ENCODE measurements around the gene SERP2. TPM values are rescaled to one million over a fixed set of nuclear protein-coding genes. Genes with fewer than 3 reads are reported as not detected.

SERP2 gene
- total and polyA plus RNA-seq, 2 donors from 2014 or later, result 9.7 to 11.0 TPM

DNA sequence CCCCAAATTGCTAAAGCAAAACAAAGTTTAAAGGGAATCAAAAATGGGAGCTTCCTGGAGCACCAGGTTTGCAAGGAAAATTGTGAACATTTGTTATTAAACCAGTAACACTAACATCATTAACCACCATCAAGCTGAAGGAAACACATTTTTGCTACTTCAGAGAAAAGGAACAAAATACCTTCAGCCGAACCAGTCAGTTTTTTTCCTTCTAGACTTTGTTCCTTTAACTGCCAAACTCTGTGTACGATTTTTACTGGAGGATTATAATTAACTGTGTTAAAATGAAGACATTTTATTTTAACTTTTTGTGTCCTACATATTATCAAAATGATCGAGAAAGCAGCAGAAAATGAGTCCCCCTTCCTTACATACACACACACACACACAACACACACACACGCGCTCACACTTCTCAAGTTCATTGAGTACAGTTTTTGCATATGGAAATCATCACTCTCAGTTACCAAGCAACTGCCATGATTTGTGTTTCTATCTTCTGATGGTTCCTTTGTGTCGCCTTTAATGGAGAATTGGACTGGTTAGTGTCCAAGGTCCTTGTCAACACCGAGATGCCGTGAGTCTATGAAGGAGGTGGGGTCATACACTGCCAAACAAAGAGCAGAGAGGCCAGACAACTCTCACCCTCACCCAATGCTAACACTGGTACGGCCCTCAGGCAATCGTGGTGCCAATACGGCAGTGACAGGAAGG, 9.8 kb upstream of the SERP2 start:
- intact Hi-C loops (cut with DNase I), result no loop called here
- no peaks in the 10 kb centered on the region for H3K36me3 ChIP-seq (ENCODE audit: control insufficient read depth in 2 of 3, insufficient read depth in 3 of 3, low read length in 3 of 3)
- no peak for FAIRE-seq
- peak in 1 of 5 donors; percentile 29 for DNase-seq
- H3K9ac ChIP-seq (ENCODE audit: low read length in 3 of 3), result no peak overlapping the region
- H3K4me3 ChIP-seq (ENCODE audit: low read length in 3 of 3), result no peak overlapping the region
- no peaks in the 10 kb centered on the region for H3K9me3 ChIP-seq (ENCODE audit: control insufficient read depth in 2 of 3, insufficient read depth in 1 of 3, low read length in 3 of 3)
- H3K27ac ChIP-seq (ENCODE audit: low read depth in 2 of 2, low read length in 2 of 2), result no peak overlapping the region
- TF ChIP-seq, protein P1, sequence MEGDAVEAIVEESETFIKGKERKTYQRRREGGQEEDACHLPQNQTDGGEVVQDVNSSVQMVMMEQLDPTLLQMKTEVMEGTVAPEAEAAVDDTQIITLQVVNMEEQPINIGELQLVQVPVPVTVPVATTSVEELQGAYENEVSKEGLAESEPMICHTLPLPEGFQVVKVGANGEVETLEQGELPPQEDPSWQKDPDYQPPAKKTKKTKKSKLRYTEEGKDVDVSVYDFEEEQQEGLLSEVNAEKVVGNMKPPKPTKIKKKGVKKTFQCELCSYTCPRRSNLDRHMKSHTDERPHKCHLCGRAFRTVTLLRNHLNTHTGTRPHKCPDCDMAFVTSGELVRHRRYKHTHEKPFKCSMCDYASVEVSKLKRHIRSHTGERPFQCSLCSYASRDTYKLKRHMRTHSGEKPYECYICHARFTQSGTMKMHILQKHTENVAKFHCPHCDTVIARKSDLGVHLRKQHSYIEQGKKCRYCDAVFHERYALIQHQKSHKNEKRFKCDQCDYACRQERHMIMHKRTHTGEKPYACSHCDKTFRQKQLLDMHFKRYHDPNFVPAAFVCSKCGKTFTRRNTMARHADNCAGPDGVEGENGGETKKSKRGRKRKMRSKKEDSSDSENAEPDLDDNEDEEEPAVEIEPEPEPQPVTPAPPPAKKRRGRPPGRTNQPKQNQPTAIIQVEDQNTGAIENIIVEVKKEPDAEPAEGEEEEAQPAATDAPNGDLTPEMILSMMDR (IDR thresholded peaks at IDR 0.05; ENCODE audit: borderline replicate concordance, extremely low read depth, insufficient read depth), result no peak
- no peaks in the 10 kb centered on the region for H3K4me1 ChIP-seq (ENCODE audit: control insufficient read depth in 2 of 3, insufficient read depth in 2 of 3, low read depth in 1 of 3, low read length in 3 of 3)
- no peaks in the 10 kb centered on the region for H3K27me3 ChIP-seq (ENCODE audit: control insufficient read depth, insufficient read depth, low read length)

DNA sequence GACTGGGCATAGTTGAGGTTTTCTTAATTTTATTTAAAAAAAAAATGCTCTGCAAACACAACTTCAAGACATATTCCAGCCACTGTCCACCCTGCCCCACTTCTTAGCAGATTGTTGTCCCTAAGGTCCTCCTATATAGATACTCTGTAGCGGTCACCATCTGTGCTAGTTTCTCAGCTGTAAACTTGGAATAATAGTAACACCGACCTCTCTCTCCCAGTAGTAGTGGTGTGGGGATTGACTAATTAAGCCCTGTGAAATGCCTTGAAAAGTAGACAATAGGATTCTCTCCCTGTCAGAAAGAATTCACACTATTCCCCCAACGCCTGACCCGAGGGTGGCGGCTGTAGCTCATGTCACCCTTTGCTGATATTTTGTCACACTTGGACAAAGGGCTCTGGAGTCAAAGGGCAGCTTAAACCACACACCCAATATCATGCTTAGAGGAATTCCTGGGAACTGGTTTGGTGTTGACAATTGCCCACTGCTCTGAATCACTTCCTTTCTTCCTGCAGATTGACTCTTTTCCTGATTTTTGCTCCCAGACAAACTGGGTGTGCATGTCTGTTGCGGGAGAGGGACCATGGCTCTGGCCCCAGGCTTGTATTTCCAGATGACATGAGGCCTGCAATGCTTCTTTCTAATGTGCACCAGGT, 9.2 kb upstream of the SERP2 start:
- DNase-seq (no peak), FAIRE-seq (no peak)
- Histone ChIP-seq H3K4me3 (ENCODE audit: low read length in 3 of 3) (no peak overlapping the region), H3K4me1 (ENCODE audit: control insufficient read depth in 2 of 3, insufficient read depth in 2 of 3, low read depth in 1 of 3, low read length in 3 of 3) (no peaks in the 10 kb centered on the region), H3K27ac (ENCODE audit: low read depth in 2 of 2, low read length in 2 of 2) (no peak overlapping the region), H3K9ac (ENCODE audit: low read length in 3 of 3) (no peak overlapping the region), H3K27me3 (ENCODE audit: control insufficient read depth, insufficient read depth, low read length) (no peaks in the 10 kb centered on the region), H3K9me3 (ENCODE audit: control insufficient read depth in 2 of 3, insufficient read depth in 1 of 3, low read length in 3 of 3) (no peaks in the 10 kb centered on the region), H3K36me3 (ENCODE audit: control insufficient read depth in 2 of 3, insufficient read depth in 3 of 3, low read length in 3 of 3) (no peaks in the 10 kb centered on the region)
- intact Hi-C loops (cut with DNase I), result no loop called here
- TF ChIP-seq, protein P1 (IDR thresholded peaks at IDR 0.05; ENCODE audit: borderline replicate concordance, extremely low read depth, insufficient read depth), result no peak

DNA sequence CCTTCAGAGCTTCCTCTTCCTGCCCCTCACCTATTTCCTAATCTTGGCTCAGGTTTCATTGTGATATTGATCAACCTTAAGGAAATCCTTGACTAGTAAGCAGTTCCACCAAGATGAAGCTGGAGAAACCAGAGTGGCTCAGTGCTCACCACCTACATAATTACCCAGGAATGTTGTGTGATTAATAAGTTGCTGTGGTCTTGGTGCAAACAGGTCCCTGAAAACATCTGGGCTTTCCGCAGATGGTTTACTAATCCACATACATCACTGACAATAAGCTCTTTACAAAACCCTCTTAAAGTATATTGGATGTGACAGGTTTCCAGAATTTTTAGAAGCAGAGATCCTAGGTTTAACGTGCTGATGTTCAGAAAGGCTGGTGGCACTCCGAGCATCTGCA, 8.6 kb upstream of the SERP2 start:
- H3K4me3 ChIP-seq (ENCODE audit: low read length in 3 of 3), result no peak overlapping the region
- no peak overlapping the region for H3K9ac ChIP-seq (ENCODE audit: low read length in 3 of 3)
- FAIRE-seq (no peak), DNase-seq (no peak)
- H3K4me1 ChIP-seq (ENCODE audit: control insufficient read depth in 2 of 3, insufficient read depth in 2 of 3, low read depth in 1 of 3, low read length in 3 of 3), result no peaks in the 10 kb centered on the region
- intact Hi-C loops (cut with DNase I), result no loop called here
- no peaks in the 10 kb centered on the region for H3K27me3 ChIP-seq (ENCODE audit: control insufficient read depth, insufficient read depth, low read length)
- H3K27ac ChIP-seq (ENCODE audit: low read depth in 2 of 2, low read length in 2 of 2), result no peak overlapping the region
- no peaks in the 10 kb centered on the region for H3K9me3 ChIP-seq (ENCODE audit: control insufficient read depth in 2 of 3, insufficient read depth in 1 of 3, low read length in 3 of 3)
- no peaks in the 10 kb centered on the region for H3K36me3 ChIP-seq (ENCODE audit: control insufficient read depth in 2 of 3, insufficient read depth in 3 of 3, low read length in 3 of 3)
- TF ChIP-seq, protein P1 (IDR thresholded peaks at IDR 0.05; ENCODE audit: borderline replicate concordance, extremely low read depth, insufficient read depth), result no peak
